ENCODE data around the gene STX1B.

Gene STX1B

GRCh38 chr16:30980434-30980833, 30.0 kb downstream of the STX1B start:
- Histone ChIP-seq H4K20me1 (ENCODE audit: low read depth, low read length) (no peaks in the 10 kb centered on the region), H3K4me3 (ENCODE audit: insufficient read depth, low read length, poor library complexity, severe bottlenecking) (no peak overlapping the region), H3K36me3 (ENCODE audit: low read length) (no peaks in the 10 kb centered on the region), H3F3A (ENCODE audit: insufficient read depth) (no peaks in the 10 kb centered on the region; the same call in 1 of the 2 replicates), H3K27me3 (ENCODE audit: low read length) (no peaks in the 10 kb centered on the region), H3K9me3 (ENCODE audit: insufficient read depth, low read length) (no peaks in the 10 kb centered on the region), H3K9ac (ENCODE audit: low read length) (no peak overlapping the region), H3K27ac (ENCODE audit: low read depth, low read length) (no peak overlapping the region), H3K4me2 (ENCODE audit: low read depth, low read length, poor library complexity, severe bottlenecking) (no peak overlapping the region), H3K9me2 (replicated peaks; ENCODE audit: insufficient read depth, low read length) (no peaks in the 10 kb centered on the region), H2AFZ (ENCODE audit: low read depth, low read length, severe bottlenecking) (no peak overlapping the region), H3K79me2 (ENCODE audit: insufficient read depth, low read length) (no peaks in the 10 kb centered on the region)
- no peak for TF ChIP-seq CTCF (IDR thresholded peaks at IDR 0.05; ENCODE audit: insufficient read depth, low read length, poor library complexity, severe bottlenecking)
- TF ChIP-seq EZH2phosphoT487 (conservative IDR thresholded peaks at IDR 0.05; ENCODE audit: low read length): no peak

GRCh38 chr16:30980023-30980371, 30.4 kb downstream of the STX1B start:
- Histone ChIP-seq H3K9ac (ENCODE audit: low read length) (no peak overlapping the region), H3K9me3 (ENCODE audit: insufficient read depth, low read length) (no peaks in the 10 kb centered on the region), H3K36me3 (ENCODE audit: low read length) (no peaks in the 10 kb centered on the region), H3K27ac (ENCODE audit: low read depth, low read length) (no peak overlapping the region), H3K4me2 (ENCODE audit: low read depth, low read length, poor library complexity, severe bottlenecking) (no peak overlapping the region), H4K20me1 (ENCODE audit: low read depth, low read length) (no peaks in the 10 kb centered on the region), H3K9me2 (replicated peaks; ENCODE audit: insufficient read depth, low read length) (no peaks in the 10 kb centered on the region), H3K4me3 (ENCODE audit: insufficient read depth, low read length, poor library complexity, severe bottlenecking) (no peak overlapping the region), H3K27me3 (ENCODE audit: low read length) (no peaks in the 10 kb centered on the region), H2AFZ (ENCODE audit: low read depth, low read length, severe bottlenecking) (no peak overlapping the region), H3F3A (ENCODE audit: insufficient read depth) (no peaks in the 10 kb centered on the region; the same call in 1 of the 2 replicates), H3K79me2 (ENCODE audit: insufficient read depth, low read length) (no peaks in the 10 kb centered on the region)
- no peak for TF ChIP-seq EZH2phosphoT487 (conservative IDR thresholded peaks at IDR 0.05; ENCODE audit: low read length)
- TF ChIP-seq CTCF (IDR thresholded peaks at IDR 0.05; ENCODE audit: insufficient read depth, low read length, poor library complexity, severe bottlenecking): no peak

- no peaks in the 10 kb centered on the region for H3K79me2 ChIP-seq (ENCODE audit: insufficient read depth, low read length)
- H3K9me2 ChIP-seq (replicated peaks; ENCODE audit: insufficient read depth, low read length): no peaks in the 10 kb centered on the region
- H4K20me1 ChIP-seq (ENCODE audit: low read depth, low read length): no peaks in the 10 kb centered on the region
- no peak overlapping the region for H3K27ac ChIP-seq (ENCODE audit: low read depth, low read length)
- no peaks in the 10 kb centered on the region; the same call in 1 of the 2 replicates for H3F3A ChIP-seq (ENCODE audit: insufficient read depth)
- H3K4me2 ChIP-seq (ENCODE audit: low read depth, low read length, poor library complexity, severe bottlenecking): no peak overlapping the region
- H3K27me3 ChIP-seq (ENCODE audit: low read length): no peaks in the 10 kb centered on the region
- H3K4me3 ChIP-seq (ENCODE audit: insufficient read depth, low read length, poor library complexity, severe bottlenecking): no peak overlapping the region
- H3K9ac ChIP-seq (ENCODE audit: low read length): no peak overlapping the region
- H3K36me3 ChIP-seq (ENCODE audit: low read length): no peaks in the 10 kb centered on the region
- H2AFZ ChIP-seq (ENCODE audit: low read depth, low read length, severe bottlenecking): no peak overlapping the region
- TF ChIP-seq CTCF (IDR thresholded peaks at IDR 0.05; ENCODE audit: insufficient read depth, low read length, poor library complexity, severe bottlenecking) (no peak), EZH2phosphoT487 (conservative IDR thresholded peaks at IDR 0.05; ENCODE audit: low read length) (no peak)
- H3K9me3 ChIP-seq (ENCODE audit: insufficient read depth, low read length): no peaks in the 10 kb centered on the region
Measured at GRCh38 chr16:30979170-30980022, 31.0 kb downstream of the STX1B start.

All from SU-DHL-6 (cell line).